OCI-LY3 (cell line): Measurements from ENCODE around the gene NFATC4.
"Not testable (repeated sequence)": the region's sequence is repeated elsewhere in the genome, so short reads cannot be mapped to it uniquely, and the experiment has no call there.

ENCODE experiments used
- H2AFZ ChIP-seq: fragments of 200-600, 300-600 bp; shearing (Covaris generic); 2 replicates; pipeline ENCODE4 v1.6.0; 2014; ENCODE audit warnings: antibody characterized with exemption, low read depth, low read length
- H3K27ac ChIP-seq: fragments of 200-600, 300-600 bp; sonication (generic); 2 replicates; pipeline ENCODE4 v1.5.1; 2014; ENCODE audit warnings: mild to moderate bottlenecking, low read length, moderate library complexity, mixed read lengths
- H3K27me3 ChIP-seq: fragments of 200-600, 300-600 bp; sonication (generic); 2 replicates; pipeline ENCODE4 v1.6.1; 2014; ENCODE audit warnings: low read depth, low read length, mixed read lengths
- H3K36me3 ChIP-seq: fragments of 200-600, 300-600 bp; sonication (generic); replicated peaks from 2 replicates; pipeline ENCODE3; 2014; ENCODE audit warnings: low read depth, low read length, mixed read lengths
- H3K4me1 ChIP-seq: fragments of 300-600, 200-600 bp; sonication (generic); 2 replicates; pipeline ENCODE4 v1.6.1; 2014; ENCODE audit warnings: low read length, mixed read lengths
- H3K4me2 ChIP-seq: fragments of 200-600, 300-600 bp; sonication (generic); 2 replicates; pipeline ENCODE4 v1.6.1; 2014; ENCODE audit warnings: low read length, mixed read lengths
- H3K4me3 ChIP-seq: fragments of 300-600, 200-600 bp; sonication (generic); 2 replicates; pipeline ENCODE4 v1.5.1; 2014; ENCODE audit warnings: antibody characterized with exemption, mild to moderate bottlenecking, low read length, moderate library complexity
- H3K79me2 ChIP-seq: fragments of 300-600, 200-600 bp; shearing (Covaris generic); 2 replicates; pipeline ENCODE4 v1.6.1; 2014; ENCODE audit warnings: mild to moderate bottlenecking, low read length, mixed read lengths
- H3K9ac ChIP-seq: fragments of 300-600, 200-600 bp; shearing (Covaris generic); 2 replicates; pipeline ENCODE4 v1.6.0; 2014; ENCODE audit warnings: mild to moderate bottlenecking, low read length, moderate library complexity
- H3K9me3 ChIP-seq: fragments of 200-600, 300-600 bp; shearing (Covaris generic); 2 replicates; pipeline ENCODE4 v1.6.1; 2014; ENCODE audit warnings: low read length, mixed read lengths; ENCODE audit not compliant: insufficient read depth
- H4K20me1 ChIP-seq: fragments of 200-600, 300-600 bp; sonication (generic); 2 replicates; pipeline ENCODE4 v1.6.1; 2016; ENCODE audit warnings: low read length, mixed read lengths; ENCODE audit not compliant: insufficient read depth
- CTCF ChIP-seq: fragments of 200-600, 300-600 bp; sonication (generic); IDR thresholded peaks from 2 replicates; pipeline ENCODE4 v1.5.1; 2014; ENCODE audit warnings: antibody characterized with exemption, low read length, low read depth
- EZH2phosphoT487 ChIP-seq: fragments of 200-600 bp; shearing (Covaris generic); IDR thresholded peaks from 2 replicates; pipeline ENCODE4 v1.6.1; 2018; ENCODE audit warnings: antibody characterized with exemption, mixed run types, low read depth

The NFATC4 gene

GRCh38 chr14:24327914-24328313 is 40.1 kb upstream of the NFATC4 start:
- H2AFZ ChIP-seq, H3K27me3 ChIP-seq, H3K79me2 ChIP-seq, H3K9ac ChIP-seq, H4K20me1 ChIP-seq, H3K9me3 ChIP-seq, H3K27ac ChIP-seq, H3K4me3 ChIP-seq, H3K36me3 ChIP-seq: not testable (repeated sequence)
- peaks cover 12% of the 10 kb centered on the region for H3K4me1 ChIP-seq
- H3K4me2 ChIP-seq: 0 out of 2 replicates have a peak overlapping the region, but pooled peaks have one; percentile 30
- TF ChIP-seq CTCF: peak; percentile 31

- Histone ChIP-seq H3K27ac (no peak overlapping the region), H3K9me3 (no peaks in the 10 kb centered on the region), H3K79me2 (no peaks in the 10 kb centered on the region), H4K20me1 (no peaks in the 10 kb centered on the region), H3K9ac (no peak overlapping the region), H3K4me3 (no peak overlapping the region), H3K27me3 (peaks cover 9% of the 10 kb centered on the region), H2AFZ (no peak overlapping the region), H3K4me1 (peaks cover 17% of the 10 kb centered on the region), H3K4me2 (no peak overlapping the region), H3K36me3 (no peaks in the 10 kb centered on the region)
- TF ChIP-seq CTCF: no peak
- no peak for TF ChIP-seq EZH2phosphoT487
Measured at GRCh38 chr14:24329073-24329663, 38.8 kb upstream of the NFATC4 start.

GRCh38 chr14:24329736-24330135 is 38.2 kb upstream of the NFATC4 start:
- TF ChIP-seq CTCF: no peak
- TF ChIP-seq EZH2phosphoT487: no peak
- H3K27ac ChIP-seq: no peak overlapping the region
- no peaks in the 10 kb centered on the region for H3K79me2 ChIP-seq
- H3K36me3 ChIP-seq: no peaks in the 10 kb centered on the region
- no peak overlapping the region for H3K9ac ChIP-seq
- peaks cover 15% of the 10 kb centered on the region for H3K27me3 ChIP-seq
- no peak overlapping the region for H3K4me2 ChIP-seq
- H3K9me3 ChIP-seq: no peaks in the 10 kb centered on the region
- H3K4me3 ChIP-seq: no peak overlapping the region
- H4K20me1 ChIP-seq: no peaks in the 10 kb centered on the region
- H3K4me1 ChIP-seq: peaks cover 19% of the 10 kb centered on the region
- H2AFZ ChIP-seq: no peak overlapping the region

GRCh38 chr14:24330973-24331674 is 36.9 kb upstream of the NFATC4 start:
- H2AFZ ChIP-seq: peak overlapping the region; percentile 41; the same call in 1 of the 2 replicates
- H3K9me3 ChIP-seq: no peaks in the 10 kb centered on the region
- peaks cover 19% of the 10 kb centered on the region for H3K4me1 ChIP-seq
- no peak overlapping the region for H3K9ac ChIP-seq
- H3K4me2 ChIP-seq: no peak overlapping the region; the same call in 1 of the 2 replicates
- no peaks in the 10 kb centered on the region for H3K79me2 ChIP-seq
- H3K27me3 ChIP-seq: peaks cover 21% of the 10 kb centered on the region
- no peaks in the 10 kb centered on the region for H4K20me1 ChIP-seq
- no peak overlapping the region for H3K27ac ChIP-seq
- TF ChIP-seq EZH2phosphoT487 (no peak), CTCF (no peak)
- no peaks in the 10 kb centered on the region for H3K36me3 ChIP-seq
- no peak overlapping the region for H3K4me3 ChIP-seq
